GM18909 (cell line): ENCODE results near the gene ZBTB25.

Experiments used
- ATAC-seq: cut with Tn5 transposase; IDR thresholded peaks from one replicate; pipeline ENCODE4 v1.9.1; 2021; ENCODE audit warnings: mild to moderate bottlenecking; ENCODE audit not compliant: unreplicated experiment, poor library complexity

ZBTB25 gene

DNA sequence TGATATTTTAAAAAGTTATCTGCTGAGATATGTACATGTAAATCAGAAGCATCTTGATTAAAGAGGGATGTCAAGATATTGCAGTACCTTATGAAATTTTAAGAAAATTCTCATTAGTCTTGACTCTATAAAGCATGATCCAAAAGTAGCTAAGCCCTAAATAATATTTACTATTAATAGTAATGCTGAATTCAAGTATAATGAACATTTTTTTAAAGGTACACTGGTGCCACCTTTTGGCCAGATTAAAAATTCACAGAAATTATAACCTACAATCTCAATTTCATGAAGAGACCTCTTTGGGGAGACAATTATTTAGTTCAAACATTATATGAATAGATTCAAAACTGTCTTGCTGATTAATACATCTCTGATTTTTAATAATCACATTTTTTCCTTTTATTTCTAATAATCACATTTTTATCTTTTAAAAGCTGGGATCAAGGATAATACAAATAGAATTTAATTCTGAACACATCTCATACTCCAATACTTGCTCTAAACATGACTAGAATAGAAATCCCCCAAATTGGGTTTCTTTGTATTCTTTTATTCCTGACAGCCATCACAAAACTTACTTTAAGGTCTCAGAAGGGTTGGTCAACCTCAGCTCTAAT, 24.9 kb downstream of the ZBTB25 start:
- ATAC-seq, result no peak

DNA sequence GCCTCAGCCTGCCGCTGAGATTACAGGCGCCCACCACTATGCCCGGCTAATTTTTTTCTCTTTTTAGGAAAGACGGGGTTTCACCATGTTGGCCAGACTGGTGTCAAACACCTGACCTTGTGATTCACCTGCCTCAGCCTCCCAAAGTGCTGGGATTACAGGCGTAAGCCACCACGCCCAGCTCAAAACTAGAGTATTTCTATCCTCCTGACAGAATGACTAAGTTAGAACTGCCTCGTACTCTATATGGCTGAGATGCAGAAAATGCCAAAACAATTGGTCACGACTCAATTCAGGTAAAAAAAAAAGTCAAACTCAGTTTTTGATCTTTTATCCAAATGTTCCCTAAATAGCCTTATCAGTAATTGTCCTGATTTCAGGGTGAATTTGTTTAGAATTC, 27.2 kb downstream of the ZBTB25 start:
- no peak for ATAC-seq

DNA sequence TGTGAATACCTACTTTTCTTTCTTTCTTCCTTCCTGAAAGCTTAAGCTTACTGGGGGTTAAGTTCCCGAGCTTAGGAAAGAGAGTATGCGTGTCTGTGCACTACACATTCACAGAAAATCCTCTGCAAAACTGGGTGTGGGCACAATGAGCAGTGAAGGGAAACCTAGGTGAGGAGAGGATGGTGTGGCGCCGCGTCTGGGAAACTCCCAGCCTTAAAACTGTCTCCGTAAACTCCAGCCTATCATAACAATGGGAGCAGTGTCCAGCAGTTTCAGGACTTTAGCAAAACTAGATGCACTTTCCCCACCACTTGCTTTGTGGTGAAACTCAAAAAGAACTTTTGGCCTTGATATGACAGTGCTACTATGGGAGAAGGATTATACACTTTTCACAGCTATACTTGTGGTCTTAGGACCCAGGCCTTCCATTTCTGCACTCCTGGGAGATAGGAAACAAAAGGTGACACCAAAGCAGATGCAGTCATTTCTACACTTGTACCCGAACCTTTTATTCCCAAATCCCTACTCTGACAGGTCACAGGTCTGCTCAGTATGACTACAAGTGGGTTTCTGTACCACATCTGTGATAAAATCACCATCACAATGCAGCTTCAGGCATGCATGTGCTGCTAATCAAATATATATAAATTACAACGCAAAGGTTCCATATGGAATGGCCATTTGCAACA, 27.9 kb downstream of the ZBTB25 start:
- no peak for ATAC-seq

- ATAC-seq, result no peak
These were observed 28.9 kb downstream of the ZBTB25 start for GRCh38 chr14:64474698-64475097.

- ATAC-seq, result no peak
These were observed 29.6 kb downstream of the ZBTB25 start for GRCh38 chr14:64474041-64474440.

DNA sequence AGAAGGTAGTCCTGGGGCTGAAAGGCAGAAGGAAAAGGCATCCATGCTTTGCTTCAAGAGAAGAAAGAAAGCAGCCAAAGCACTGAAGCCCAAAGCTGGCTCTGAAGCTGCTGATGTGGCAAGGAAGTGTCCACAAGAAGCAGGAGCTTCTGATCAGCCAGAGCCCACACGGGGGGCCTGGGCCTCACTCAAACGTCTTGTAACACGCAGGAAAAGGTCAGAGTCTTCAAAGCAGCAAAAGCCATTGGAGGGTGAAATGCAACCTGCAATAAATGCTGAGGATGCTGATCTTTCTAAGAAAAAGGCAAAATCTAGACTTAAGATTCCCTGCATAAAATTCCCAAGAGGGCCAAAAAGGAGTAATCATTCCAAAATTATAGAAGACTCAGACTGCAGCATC, 35.2 kb downstream of the ZBTB25 start:
- no peak for ATAC-seq

GRCh38 chr14:64467566-64467965, 36.1 kb downstream of the ZBTB25 start:
- ATAC-seq, result no peak

GRCh38 chr14:64467101-64467500, 36.5 kb downstream of the ZBTB25 start:
- no peak for ATAC-seq

GRCh38 chr14:64465831-64466554, 37.6 kb downstream of the ZBTB25 start:
- peak; percentile 5 for ATAC-seq

DNA sequence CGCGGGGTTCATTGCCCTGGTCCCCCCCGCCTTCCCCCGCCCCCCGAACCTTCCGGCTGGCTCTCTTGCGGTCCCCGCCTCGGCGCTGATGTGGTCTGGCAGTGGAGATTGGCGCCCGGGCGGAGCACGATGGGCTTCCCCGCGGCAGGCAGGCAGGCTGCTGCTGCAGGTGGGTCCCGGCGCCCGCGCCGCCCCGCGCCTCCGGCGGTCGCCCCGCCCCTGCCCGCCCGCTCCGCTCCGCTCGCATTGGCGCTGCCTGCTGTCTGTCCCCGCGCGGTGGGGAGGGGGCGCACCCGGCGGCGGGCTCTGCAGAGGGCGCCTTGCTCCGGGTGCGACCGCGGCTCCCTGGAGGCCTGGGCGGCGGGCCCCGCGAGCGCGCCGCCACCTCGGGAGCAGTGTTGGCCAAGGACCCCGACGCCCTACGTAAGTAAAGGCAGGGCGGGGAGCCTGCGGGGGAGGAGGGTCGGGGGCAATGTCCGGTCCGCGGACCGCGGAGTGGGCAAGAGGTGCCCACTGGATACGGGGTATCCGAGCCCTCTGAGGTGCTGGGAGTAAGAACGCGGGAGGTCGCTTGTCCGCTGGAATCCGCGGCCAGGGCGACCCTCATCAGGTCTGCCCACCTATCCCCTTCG, 38.3 kb downstream of the ZBTB25 start, which contains the start of gene AKAP5:
Gene AKAP5 (plus strand): TSS at position 309 of the 632 bp plus-strand sequence. CDS start 2,896 bp downstream, outside the sequence.
- ATAC-seq, result peak; percentile 64

DNA sequence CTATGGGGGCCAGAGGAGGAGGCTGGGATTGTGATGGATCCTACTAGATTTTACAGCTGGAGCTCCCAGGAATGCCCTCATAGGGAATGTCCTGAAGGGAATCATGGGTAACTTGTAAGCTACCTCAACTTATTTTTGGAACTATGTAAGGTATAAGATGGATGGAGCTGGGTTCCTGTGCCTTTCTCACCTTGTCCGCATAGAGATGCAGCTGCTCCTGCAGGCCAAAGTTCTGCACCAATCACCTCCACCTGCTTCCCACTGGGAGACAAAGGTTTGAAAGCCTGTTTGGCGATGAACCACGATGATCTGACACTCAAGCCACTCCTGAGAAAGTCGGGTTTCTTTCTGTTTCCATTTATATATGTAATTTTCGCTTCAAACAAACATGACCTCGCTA, 39.0 kb downstream of the ZBTB25 start:
- ATAC-seq, result no peak

- ATAC-seq, result no peak
These were observed 39.8 kb downstream of the ZBTB25 start for GRCh38 chr14:64463873-64464272.

- ATAC-seq, result peak; percentile 39
These were observed 40.4 kb downstream of the ZBTB25 start for GRCh38 chr14:64463195-64463594.

GRCh38 chr14:64461221-64461620, 42.4 kb downstream of the ZBTB25 start:
- ATAC-seq, result no peak

DNA sequence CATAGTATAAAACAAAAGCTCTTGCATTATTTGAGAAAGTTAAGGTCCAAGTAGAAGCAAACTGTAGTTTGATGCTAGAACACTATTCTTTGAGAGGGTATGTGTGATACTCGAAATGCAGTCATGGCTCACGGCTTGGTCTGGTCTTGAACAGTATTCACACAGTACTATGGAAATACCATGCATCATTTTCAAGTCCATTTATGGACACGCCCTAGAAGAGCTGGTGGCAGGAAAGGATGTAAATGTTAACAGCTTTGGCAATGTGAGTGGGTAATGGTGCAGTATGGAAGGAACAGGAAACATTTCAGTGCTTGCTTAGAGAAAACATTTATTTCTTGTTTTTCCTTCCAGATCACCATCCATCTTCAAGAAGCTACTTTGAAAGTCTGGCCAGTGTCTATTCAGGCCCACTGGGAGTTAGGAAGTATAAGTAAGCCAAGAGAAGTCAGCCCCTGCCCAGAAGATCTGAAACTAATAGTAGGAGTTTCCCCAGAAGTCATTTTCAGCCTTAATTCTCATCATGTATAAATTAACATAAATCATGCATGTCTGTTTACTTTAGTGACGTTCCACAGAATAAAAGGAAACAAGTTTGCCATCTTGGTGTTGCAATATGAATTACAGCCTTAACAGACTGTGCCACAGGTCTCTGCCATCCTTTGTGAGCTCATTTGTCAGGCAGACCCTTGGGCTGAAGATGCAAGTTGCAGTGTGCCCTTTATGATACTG, 44.1 kb downstream of the ZBTB25 start:
- ATAC-seq, result no peak

GRCh38 chr14:64454671-64455070, 49.0 kb downstream of the ZBTB25 start:
- ATAC-seq, result no peak

DNA sequence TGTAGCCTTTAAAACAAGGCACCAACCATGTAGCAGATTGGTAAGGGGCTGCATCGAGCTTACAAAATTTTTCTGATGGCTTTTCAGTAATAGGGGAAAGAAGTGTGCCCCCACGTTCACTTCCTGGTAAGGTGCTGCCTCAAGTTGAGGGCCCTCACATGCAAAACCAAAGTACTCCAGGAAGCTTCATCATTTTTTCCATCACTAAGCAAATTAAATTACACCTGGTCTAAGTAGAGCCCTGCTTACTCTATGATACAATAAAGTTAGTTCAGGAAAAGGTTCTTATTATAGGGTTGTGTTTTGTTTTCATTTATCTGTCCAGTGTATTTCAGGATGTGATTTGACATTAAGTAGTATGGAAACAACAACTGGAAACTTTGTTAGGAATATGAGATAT, 53.4 kb downstream of the ZBTB25 start:
- no peak for ATAC-seq

DNA sequence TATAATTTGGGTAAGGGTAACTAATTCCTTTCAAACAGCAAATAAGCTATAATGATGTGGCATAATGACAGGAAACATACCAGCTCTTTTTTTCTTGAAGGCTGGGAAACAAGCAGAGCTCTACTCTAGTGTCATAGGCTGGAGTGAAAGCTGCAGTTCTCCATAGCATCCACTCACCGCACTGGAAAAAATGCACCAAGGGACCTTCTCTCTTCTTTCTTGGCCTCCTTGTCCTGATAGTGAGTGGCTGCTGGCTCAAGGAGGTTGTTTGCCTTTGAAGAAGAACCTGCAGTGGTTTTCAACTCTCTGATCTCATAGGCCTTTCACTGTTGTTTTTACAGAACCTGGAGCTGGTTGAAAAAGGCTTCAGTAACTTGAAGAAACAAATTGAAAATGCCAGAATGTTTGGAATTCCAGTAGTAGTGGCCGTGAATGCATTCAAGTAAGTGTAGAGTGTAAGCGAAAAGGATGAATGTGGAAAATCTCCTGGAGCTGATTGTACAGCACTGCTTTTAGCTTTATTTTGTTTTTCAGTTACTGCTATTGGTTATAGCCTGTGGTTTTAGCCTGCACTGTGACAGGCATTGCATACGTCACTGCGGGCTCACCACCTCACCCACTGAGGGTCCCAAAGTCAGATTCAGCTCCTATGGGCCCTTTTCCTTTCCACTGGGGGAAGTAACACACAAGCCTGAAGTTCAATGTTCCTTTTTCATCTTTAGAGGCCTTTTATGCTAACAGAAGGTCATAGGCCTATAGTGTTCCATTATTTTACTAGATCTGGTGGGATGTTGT, 55.6 kb downstream of the ZBTB25 start:
- no peak for ATAC-seq

DNA sequence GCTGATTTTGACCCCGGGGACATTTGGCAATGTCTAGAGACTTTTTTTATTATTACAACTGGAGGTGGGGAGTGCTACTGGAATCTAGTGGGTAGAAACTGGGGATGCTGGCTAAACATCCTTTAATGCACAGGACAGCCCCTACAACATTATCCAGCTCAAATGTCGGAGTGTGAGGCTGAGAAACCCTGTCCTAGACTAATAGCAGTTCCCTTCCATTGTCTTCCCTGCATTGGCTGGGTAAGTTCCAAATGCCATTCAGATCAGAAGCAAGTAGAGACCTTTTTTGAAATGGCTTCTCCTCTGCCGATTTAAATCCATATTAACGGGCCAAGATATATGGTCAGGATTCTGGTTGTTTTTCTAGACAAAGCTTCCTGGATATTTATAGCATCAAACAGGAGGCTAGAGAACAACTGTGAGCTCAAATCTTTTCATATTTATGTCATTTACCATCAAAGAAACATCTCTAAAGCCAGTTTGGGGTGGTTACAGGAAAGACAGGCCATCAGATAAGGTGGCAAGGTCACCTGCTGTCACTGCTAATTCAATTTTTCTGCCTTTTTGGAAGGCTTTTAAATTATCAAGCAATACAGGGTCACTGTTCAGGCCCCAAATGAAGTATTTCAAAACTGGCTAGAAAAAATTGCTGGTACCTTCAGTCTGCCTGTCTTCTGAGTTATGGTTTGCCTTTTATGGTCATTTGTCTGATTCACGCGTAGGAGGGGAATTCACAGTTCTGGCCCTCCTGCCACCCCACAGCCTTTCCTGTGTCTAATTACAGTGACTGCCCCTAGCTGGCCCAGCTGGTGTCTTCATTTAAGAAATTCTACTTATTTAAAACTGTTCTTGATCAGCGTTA, 58.4 kb downstream of the ZBTB25 start:
- ATAC-seq, result peak; percentile 98
